CD4-positive, CD25-positive, alpha-beta regulatory T cell (primary cell): Measurements from ENCODE around the gene NUCKS1. TPM values are rescaled to one million over a fixed set of nuclear protein-coding genes. Genes with fewer than 3 reads are reported as not detected.

Experiments
- ATAC-seq, 2 donors: fragments of 150-1000 bp; cut with Tn5 transposase; one replicate each; pipeline ENCODE4 v1.10.0; 2021; ENCODE audit warnings: low read depth in 2 of 2, moderate number of reproducible peaks in 2 of 2, moderate library complexity in 1 of 2
- DNase-seq, 3 donors: peaks; one replicate each; pipeline versions ENCODE4 v3.0.0 to v3.0.0-alpha.2; 2012 to 2022; ENCODE audit warnings: mixed read lengths in 1 of 3
- H3K27ac ChIP-seq: one replicate; pipeline ENCODE4 v1.7.0; 2013; ENCODE audit warnings: mild to moderate bottlenecking, low read length; ENCODE audit not compliant: insufficient read depth, poor library complexity, severe bottlenecking
- H3K27me3 ChIP-seq: one replicate; pipeline ENCODE4 v1.7.0; 2013; ENCODE audit warnings: low read length; ENCODE audit not compliant: control insufficient read depth, insufficient read depth
- H3K36me3 ChIP-seq: one replicate; pipeline ENCODE4 v1.7.0; 2013; ENCODE audit warnings: mild to moderate bottlenecking, low read length, moderate library complexity; ENCODE audit not compliant: control insufficient read depth, insufficient read depth
- H3K4me1 ChIP-seq: 2 replicates; pipeline ENCODE4 v1.7.0; 2013; ENCODE audit warnings: mild to moderate bottlenecking, low read length; ENCODE audit not compliant: insufficient read depth, control insufficient read depth, poor library complexity, severe bottlenecking
- H3K4me3 ChIP-seq: one replicate; pipeline ENCODE4 v1.7.0; 2013; ENCODE audit warnings: low read depth, mild to moderate bottlenecking, low read length, moderate library complexity
- H3K9me3 ChIP-seq, 2 experiments: 1 replicate in 1 of 2; 2 replicates in 1 of 2; pipeline ENCODE4 v1.7.0; 2013; ENCODE audit warnings: low read length in 2 of 2, mild to moderate bottlenecking in 1 of 2, moderate library complexity in 1 of 2; ENCODE audit not compliant: control insufficient read depth in 2 of 2
- H3K27ac Mint-ChIP-seq, 3 donors: one replicate each; pipeline ENCODE4 v1.8.0; 2020 to 2022; ENCODE audit warnings: mild to moderate bottlenecking in 3 of 3, mixed read lengths in 3 of 3, moderate library complexity in 2 of 3
- H3K27me3 Mint-ChIP-seq: one replicate; pipeline ENCODE4 v1.8.0; 2022; ENCODE audit warnings: mild to moderate bottlenecking, mixed read lengths
- H3K36me3 Mint-ChIP-seq: one replicate; pipeline ENCODE4 v1.8.0; 2020; ENCODE audit warnings: mixed read lengths
- H3K4me1 Mint-ChIP-seq, 4 donors: one replicate each; pipeline ENCODE4 v1.8.0; 2020 to 2022; ENCODE audit warnings: mixed read lengths in 4 of 4, mild to moderate bottlenecking in 1 of 4
- H3K4me3 Mint-ChIP-seq, 4 donors: one replicate each; pipeline ENCODE4 v1.8.0; 2020 to 2022; ENCODE audit warnings: mild to moderate bottlenecking in 4 of 4, mixed read lengths in 4 of 4, moderate library complexity in 3 of 4
- H3K9me3 Mint-ChIP-seq, 7 donors: one replicate each; pipeline ENCODE4 v1.8.0; 2020 to 2022; ENCODE audit warnings: mixed read lengths in 7 of 7, mild to moderate bottlenecking in 3 of 7, moderate library complexity in 2 of 7
- polyA plus RNA-seq, 4 donors: library from polyadenylated mRNA; unstranded; fragments of 300-500 nt; fragmentation: Illumina TruSeq; gene quantifications; one replicate each; pipeline ENCODE4 v1.2.3, GENCODE V29; 2021
- total RNA-seq: library from RNA; stranded (reverse); gene quantifications from one replicate; pipeline ENCODE4 v1.2.3, GENCODE V29; 2022

The NUCKS1 gene
- total and polyA plus RNA-seq, 5 donors from 2014 or later: 12.9 to 72.0 (median 13.3) TPM

DNA sequence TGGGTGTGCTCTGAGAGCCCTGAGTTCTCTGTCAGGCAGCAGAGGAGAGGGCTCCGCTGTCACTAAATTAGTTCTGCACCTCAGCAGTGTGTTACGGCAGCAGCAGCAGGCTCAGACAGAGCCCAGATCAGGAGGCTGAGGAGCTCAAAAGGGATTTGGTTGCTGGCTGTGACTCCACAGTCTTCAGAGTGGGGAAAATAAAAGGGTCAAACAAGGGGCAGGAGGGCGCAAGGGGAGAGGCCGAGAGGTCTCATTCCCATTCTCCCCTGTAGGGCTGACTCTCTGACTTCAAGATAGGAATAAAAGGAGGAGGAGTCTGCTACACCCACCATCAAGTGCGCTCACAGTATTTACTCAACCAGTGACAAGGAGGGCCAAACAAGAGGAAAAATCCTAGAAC is 60.5 kb downstream of the NUCKS1 start:
- Mint-ChIP-seq H3K4me3 (no peak overlapping the region), H3K36me3 (no peaks in the 10 kb centered on the region), H3K9me3 (peaks cover 0 to 2% (median 0%) of the 10 kb centered on the region in 7 donors), H3K27me3 (peaks cover 38% of the 10 kb centered on the region), H3K4me1 (no peaks in the 10 kb centered on the region), H3K27ac (no peak overlapping the region)
- H3K27ac ChIP-seq: no peak overlapping the region
- no peak overlapping the region for H3K4me3 ChIP-seq
- no peaks in the 10 kb centered on the region for H3K36me3 ChIP-seq
- no peak for DNase-seq
- ATAC-seq: no peak
- peaks cover 2% of the 10 kb centered on the region for H3K27me3 ChIP-seq
- no peaks in the 10 kb centered on the region for H3K4me1 ChIP-seq
- H3K9me3 ChIP-seq: no peaks in the 10 kb centered on the region

DNA sequence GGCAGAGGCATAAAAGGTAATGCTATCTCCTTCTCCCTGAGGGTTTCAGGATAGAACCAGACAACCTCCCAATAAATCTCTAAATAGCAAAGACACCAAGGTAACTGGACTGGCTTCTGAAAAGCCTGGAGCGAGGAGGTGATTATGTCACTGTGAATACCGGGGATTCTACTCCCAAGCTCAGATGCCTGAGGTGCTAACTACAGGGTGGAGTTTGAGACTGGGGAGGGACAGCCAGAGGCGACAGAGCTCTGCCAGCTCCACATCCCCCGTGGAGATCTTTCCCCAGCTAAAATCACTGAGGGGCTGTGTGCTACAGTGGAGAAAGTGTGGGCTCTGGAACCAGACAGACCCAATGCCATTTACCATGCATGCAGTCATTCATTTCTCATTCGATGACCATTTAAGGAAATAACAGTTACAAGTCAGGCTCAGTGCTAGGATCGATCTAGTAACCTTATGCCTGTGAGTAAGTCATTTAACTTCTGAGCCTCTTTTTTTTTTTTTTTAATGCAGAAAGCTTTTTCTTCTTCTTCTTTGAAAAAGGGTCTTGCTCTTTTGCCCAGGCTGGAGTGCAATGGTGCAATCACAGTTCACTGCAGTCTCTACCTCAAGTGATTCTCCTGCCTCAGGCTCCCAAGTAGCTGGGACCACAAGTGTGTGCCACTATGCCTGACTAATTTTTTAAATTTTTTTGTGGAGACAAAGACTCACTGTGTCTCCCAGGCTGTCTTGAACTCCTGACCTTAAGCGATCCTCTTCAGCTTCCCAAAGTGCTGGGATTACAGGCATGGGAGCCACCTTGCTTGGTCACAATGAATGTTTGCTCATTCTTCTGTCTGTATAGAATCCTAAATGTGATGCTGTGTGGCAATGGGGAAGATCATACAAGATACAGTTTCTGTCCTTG is 61.6 kb downstream of the NUCKS1 start:
- peaks cover 2% of the 10 kb centered on the region for H3K27me3 ChIP-seq
- Mint-ChIP-seq H3K4me3 (no peak overlapping the region), H3K27me3 (peaks cover 39% of the 10 kb centered on the region), H3K9me3 (peaks cover 0 to 2% (median 0%) of the 10 kb centered on the region in 7 donors), H3K4me1 (no peaks in the 10 kb centered on the region), H3K27ac (no peak overlapping the region), H3K36me3 (no peaks in the 10 kb centered on the region)
- ATAC-seq: no peak
- no peaks in the 10 kb centered on the region for H3K4me1 ChIP-seq
- H3K4me3 ChIP-seq: no peak overlapping the region
- no peaks in the 10 kb centered on the region for H3K9me3 ChIP-seq
- DNase-seq: no peak
- H3K27ac ChIP-seq: no peak overlapping the region
- H3K36me3 ChIP-seq: no peaks in the 10 kb centered on the region

GRCh38 chr1:205687242-205687641 is 62.7 kb downstream of the NUCKS1 start:
- no peak overlapping the region for H3K27ac Mint-ChIP-seq
- DNase-seq (no peak), ATAC-seq (no peak)
- H3K27ac ChIP-seq: no peak overlapping the region
- H3K27me3 Mint-ChIP-seq: peaks cover 31% of the 10 kb centered on the region
- H3K9me3 ChIP-seq: no peaks in the 10 kb centered on the region
- H3K36me3 Mint-ChIP-seq: no peaks in the 10 kb centered on the region
- H3K4me3 Mint-ChIP-seq: no peak overlapping the region
- no peaks in the 10 kb centered on the region for H3K36me3 ChIP-seq
- H3K9me3 Mint-ChIP-seq: peaks cover 0 to 2% (median 0%) of the 10 kb centered on the region in 7 donors
- no peaks in the 10 kb centered on the region for H3K4me1 Mint-ChIP-seq
- no peaks in the 10 kb centered on the region for H3K4me1 ChIP-seq
- no peak overlapping the region for H3K4me3 ChIP-seq
- peaks cover 2% of the 10 kb centered on the region for H3K27me3 ChIP-seq

- Mint-ChIP-seq H3K27ac (no peak overlapping the region), H3K4me1 (peaks cover 0 to 12% (median 3%) of the 10 kb centered on the region in 4 donors), H3K36me3 (no peaks in the 10 kb centered on the region), H3K9me3 (peaks cover 0 to 3% (median 0%) of the 10 kb centered on the region in 7 donors), H3K4me3 (peak overlapping the region in 2 of 4 donors; percentile 41 to 52), H3K27me3 (peaks cover 35% of the 10 kb centered on the region)
- DNase-seq (no peak), ATAC-seq (no peak)
- Histone ChIP-seq H3K9me3 (no peaks in the 10 kb centered on the region), H3K4me1 (peaks cover 12% of the 10 kb centered on the region), H3K27ac (no peak overlapping the region), H3K36me3 (no peaks in the 10 kb centered on the region), H3K4me3 (no peak overlapping the region), H3K27me3 (peaks cover 11% of the 10 kb centered on the region)
Measured at GRCh38 chr1:205681364-205681763, 68.6 kb downstream of the NUCKS1 start.

- H3K4me1 Mint-ChIP-seq: peaks cover 0 to 12% (median 3%) of the 10 kb centered on the region in 4 donors
- H3K4me3 Mint-ChIP-seq: peak within 1 kb of the TSS; percentile 76 to 82 (median 78)
- Histone ChIP-seq H3K9me3 (no peaks in the 10 kb centered on the region), H3K4me1 (peaks cover 12% of the 10 kb centered on the region), H3K4me3 (no peak within 1 kb of the TSS), H3K27ac (no peak within 1 kb of the TSS), H3K27me3 (peaks cover 11% of the 10 kb centered on the region), H3K36me3 (no peaks in the 10 kb centered on the region)
- peaks cover 0 to 3% (median 0%) of the 10 kb centered on the region in 7 donors for H3K9me3 Mint-ChIP-seq
- peaks cover 41% of the 10 kb centered on the region for H3K27me3 Mint-ChIP-seq
- no peaks in the 10 kb centered on the region for H3K36me3 Mint-ChIP-seq
- peak in 2 of 3 donors; percentile 12 to 23 for DNase-seq
- ATAC-seq: peak; percentile 44 to 58
- H3K27ac Mint-ChIP-seq: no peak within 1 kb of the TSS
Measured at GRCh38 chr1:205680073-205680851, 69.7 kb downstream of the NUCKS1 start, which contains the start of gene SLC45A3. Gene SLC45A3 (minus strand): TSS chr1:205680509. CDS start chr1:205664656, 15,853 bp downstream.

GRCh38 chr1:205678286-205679111 is 71.5 kb downstream of the NUCKS1 start:
- H3K4me1 Mint-ChIP-seq: peaks cover 0 to 12% (median 3%) of the 10 kb centered on the region in 4 donors
- peaks cover 11% of the 10 kb centered on the region for H3K27me3 ChIP-seq
- no peak overlapping the region for H3K4me3 ChIP-seq
- H3K4me1 ChIP-seq: peaks cover 12% of the 10 kb centered on the region
- H3K27ac ChIP-seq: no peak overlapping the region
- no peaks in the 10 kb centered on the region for H3K36me3 ChIP-seq
- DNase-seq: no peak
- no peaks in the 10 kb centered on the region for H3K36me3 Mint-ChIP-seq
- no peak for ATAC-seq
- peak overlapping the region in 2 of 4 donors; percentile 19 to 79 for H3K4me3 Mint-ChIP-seq
- H3K27me3 Mint-ChIP-seq: peaks cover 44% of the 10 kb centered on the region
- peaks cover 0 to 3% (median 0%) of the 10 kb centered on the region in 7 donors for H3K9me3 Mint-ChIP-seq
- H3K9me3 ChIP-seq: no peaks in the 10 kb centered on the region
- H3K27ac Mint-ChIP-seq: no peak overlapping the region

GRCh38 chr1:205677167-205677566 is 72.8 kb downstream of the NUCKS1 start:
- Mint-ChIP-seq H3K4me3 (peak overlapping the region in 1 of 4 donors; percentile 62), H3K27me3 (peaks cover 44% of the 10 kb centered on the region), H3K27ac (peak overlapping the region in 1 of 3 donors; percentile 38), H3K4me1 (peaks cover 0 to 12% (median 3%) of the 10 kb centered on the region in 4 donors), H3K36me3 (no peaks in the 10 kb centered on the region), H3K9me3 (peaks cover 0 to 3% (median 0%) of the 10 kb centered on the region in 7 donors)
- H3K4me3 ChIP-seq: no peak overlapping the region
- ATAC-seq (no peak), DNase-seq (no peak)
- H3K27me3 ChIP-seq: peaks cover 11% of the 10 kb centered on the region
- H3K9me3 ChIP-seq: no peaks in the 10 kb centered on the region
- H3K4me1 ChIP-seq: peaks cover 12% of the 10 kb centered on the region
- H3K27ac ChIP-seq: no peak overlapping the region
- H3K36me3 ChIP-seq: no peaks in the 10 kb centered on the region
